Ishikawa (cell line): ENCODE results near the gene LAMP5.

Experiments
- CEBPB ChIP-seq: IDR thresholded peaks from 2 replicates; pipeline ENCODE4 v1.6.1; 2012
- EP300 ChIP-seq: IDR thresholded peaks from 2 replicates; pipeline ENCODE4 v1.6.1; 2012; ENCODE audit warnings: borderline replicate concordance
- YY1 ChIP-seq: IDR thresholded peaks from 2 replicates; pipeline ENCODE4 v1.6.1; 2012; ENCODE audit warnings: low read depth
- TF ChIP-seq, protein P1 (sequence below): IDR thresholded peaks from 2 replicates; pipeline ENCODE4 v1.6.1; 2012; ENCODE audit warnings: low read depth, mild to moderate bottlenecking
- TF ChIP-seq, protein P2 (sequence below): IDR thresholded peaks from 2 replicates; pipeline ENCODE4 v1.6.1; 2012

DNA sequence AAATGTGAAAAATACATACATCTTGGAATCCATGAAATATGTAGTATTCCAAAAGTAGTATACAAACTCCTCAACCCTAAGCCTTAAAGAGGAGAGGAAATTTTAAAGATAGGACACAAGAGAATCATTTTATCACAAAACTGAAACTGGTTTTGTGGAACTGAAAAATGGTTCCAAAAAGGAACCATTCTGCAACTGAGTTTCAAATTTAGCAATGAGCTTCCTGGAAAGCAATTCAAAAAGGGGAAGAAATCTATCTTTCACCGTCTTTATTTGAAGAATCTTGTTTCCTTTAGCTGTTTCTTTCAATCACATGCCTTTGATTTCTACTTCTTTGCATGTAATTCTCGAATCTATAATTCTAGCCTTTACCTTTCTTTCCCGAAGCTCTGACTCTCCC, 32.2 kb upstream of the LAMP5 start:
- no peak for TF ChIP-seq YY1
- TF ChIP-seq, protein P1, sequence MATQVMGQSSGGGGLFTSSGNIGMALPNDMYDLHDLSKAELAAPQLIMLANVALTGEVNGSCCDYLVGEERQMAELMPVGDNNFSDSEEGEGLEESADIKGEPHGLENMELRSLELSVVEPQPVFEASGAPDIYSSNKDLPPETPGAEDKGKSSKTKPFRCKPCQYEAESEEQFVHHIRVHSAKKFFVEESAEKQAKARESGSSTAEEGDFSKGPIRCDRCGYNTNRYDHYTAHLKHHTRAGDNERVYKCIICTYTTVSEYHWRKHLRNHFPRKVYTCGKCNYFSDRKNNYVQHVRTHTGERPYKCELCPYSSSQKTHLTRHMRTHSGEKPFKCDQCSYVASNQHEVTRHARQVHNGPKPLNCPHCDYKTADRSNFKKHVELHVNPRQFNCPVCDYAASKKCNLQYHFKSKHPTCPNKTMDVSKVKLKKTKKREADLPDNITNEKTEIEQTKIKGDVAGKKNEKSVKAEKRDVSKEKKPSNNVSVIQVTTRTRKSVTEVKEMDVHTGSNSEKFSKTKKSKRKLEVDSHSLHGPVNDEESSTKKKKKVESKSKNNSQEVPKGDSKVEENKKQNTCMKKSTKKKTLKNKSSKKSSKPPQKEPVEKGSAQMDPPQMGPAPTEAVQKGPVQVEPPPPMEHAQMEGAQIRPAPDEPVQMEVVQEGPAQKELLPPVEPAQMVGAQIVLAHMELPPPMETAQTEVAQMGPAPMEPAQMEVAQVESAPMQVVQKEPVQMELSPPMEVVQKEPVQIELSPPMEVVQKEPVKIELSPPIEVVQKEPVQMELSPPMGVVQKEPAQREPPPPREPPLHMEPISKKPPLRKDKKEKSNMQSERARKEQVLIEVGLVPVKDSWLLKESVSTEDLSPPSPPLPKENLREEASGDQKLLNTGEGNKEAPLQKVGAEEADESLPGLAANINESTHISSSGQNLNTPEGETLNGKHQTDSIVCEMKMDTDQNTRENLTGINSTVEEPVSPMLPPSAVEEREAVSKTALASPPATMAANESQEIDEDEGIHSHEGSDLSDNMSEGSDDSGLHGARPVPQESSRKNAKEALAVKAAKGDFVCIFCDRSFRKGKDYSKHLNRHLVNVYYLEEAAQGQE, result no peak
- TF ChIP-seq CEBPB, result no peak
- TF ChIP-seq, protein P2, sequence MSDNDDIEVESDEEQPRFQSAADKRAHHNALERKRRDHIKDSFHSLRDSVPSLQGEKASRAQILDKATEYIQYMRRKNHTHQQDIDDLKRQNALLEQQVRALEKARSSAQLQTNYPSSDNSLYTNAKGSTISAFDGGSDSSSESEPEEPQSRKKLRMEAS, result no peak
- no peak for TF ChIP-seq EP300
